Skeletal muscle satellite cell (primary cell): ENCODE results near the gene RABGAP1L.
"Not testable (repeated sequence)": the region's sequence is repeated elsewhere in the genome, so short reads cannot be mapped to it uniquely, and the experiment has no call there.

ENCODE experiments used
- H3K27me3 ChIP-seq: 2 replicates; pipeline ENCODE4 v1.7.0; 2013; ENCODE audit warnings: low read length; ENCODE audit not compliant: control insufficient read depth, insufficient read depth
- H3K36me3 ChIP-seq: 2 replicates; pipeline ENCODE4 v1.7.0; 2013; ENCODE audit warnings: mild to moderate bottlenecking, control low read depth, low read length; ENCODE audit not compliant: insufficient read depth
- H3K4me1 ChIP-seq: 2 replicates; pipeline ENCODE4 v1.7.0; 2013; ENCODE audit warnings: low read length; ENCODE audit not compliant: control insufficient read depth, insufficient read depth
- H3K4me2 ChIP-seq: 2 replicates; pipeline ENCODE4 v1.7.0; 2013; ENCODE audit warnings: mild to moderate bottlenecking, low read length
- H3K4me3 ChIP-seq: 2 replicates; pipeline ENCODE4 v1.7.0; 2013; ENCODE audit warnings: low read length
- H3K9ac ChIP-seq: 2 replicates; pipeline ENCODE4 v1.7.0; 2013; ENCODE audit warnings: mild to moderate bottlenecking, low read depth, low read length, moderate library complexity
- H3K9me3 ChIP-seq: replicated peaks from 2 replicates; pipeline ENCODE4 v1.7.0; 2013; ENCODE audit warnings: mild to moderate bottlenecking, control low read depth, low read length

The RABGAP1L gene

DNA sequence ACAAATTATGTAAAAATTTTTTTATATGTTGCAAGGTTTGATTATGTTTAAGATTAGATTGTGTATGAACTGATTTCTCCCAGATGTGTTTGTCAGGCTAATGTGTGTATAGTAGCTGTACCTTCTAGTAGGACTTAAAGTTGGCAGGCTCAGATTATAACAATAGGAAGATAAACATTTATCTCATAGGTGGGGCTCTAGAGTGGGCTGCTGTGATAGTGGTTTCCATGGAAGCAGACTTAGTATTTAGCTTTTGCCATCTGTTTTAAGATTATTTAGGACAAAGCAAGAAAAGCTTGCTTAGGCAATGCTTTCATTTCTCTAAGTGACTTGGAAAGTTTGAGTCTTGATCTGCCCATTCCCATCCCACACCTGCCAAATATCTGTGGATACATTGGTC is 652.7 kb downstream of the RABGAP1L start:
- H3K27me3 ChIP-seq: no peaks in the 10 kb centered on the region
- no peaks in the 10 kb centered on the region for H3K9me3 ChIP-seq
- peaks cover 5% of the 10 kb centered on the region for H3K4me1 ChIP-seq
- no peak overlapping the region for H3K4me2 ChIP-seq
- H3K4me3 ChIP-seq: no peak overlapping the region
- H3K36me3 ChIP-seq: no peaks in the 10 kb centered on the region
- H3K9ac ChIP-seq: no peak overlapping the region

DNA sequence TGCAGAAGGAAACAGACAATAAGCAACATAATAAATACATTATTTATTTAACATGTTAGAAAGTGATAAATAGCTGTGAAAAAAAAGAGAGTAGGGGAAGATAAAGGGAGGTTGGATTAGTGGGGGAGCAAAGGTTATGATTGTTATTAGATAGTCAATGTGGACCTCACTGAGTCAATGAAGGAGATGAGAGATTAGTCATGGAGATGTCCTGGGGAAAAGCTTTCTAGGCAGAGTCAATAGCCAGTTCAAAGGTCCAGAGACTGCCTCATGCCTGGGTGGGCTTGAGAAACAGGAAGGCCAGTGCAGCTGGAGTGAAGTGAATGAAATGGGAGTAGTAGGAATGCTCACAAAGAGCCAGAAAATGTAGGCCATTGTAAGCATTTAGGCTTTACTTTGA is 653.3 kb downstream of the RABGAP1L start:
- no peaks in the 10 kb centered on the region for H3K36me3 ChIP-seq
- H3K27me3 ChIP-seq: no peaks in the 10 kb centered on the region
- H3K9me3 ChIP-seq: no peaks in the 10 kb centered on the region

DNA sequence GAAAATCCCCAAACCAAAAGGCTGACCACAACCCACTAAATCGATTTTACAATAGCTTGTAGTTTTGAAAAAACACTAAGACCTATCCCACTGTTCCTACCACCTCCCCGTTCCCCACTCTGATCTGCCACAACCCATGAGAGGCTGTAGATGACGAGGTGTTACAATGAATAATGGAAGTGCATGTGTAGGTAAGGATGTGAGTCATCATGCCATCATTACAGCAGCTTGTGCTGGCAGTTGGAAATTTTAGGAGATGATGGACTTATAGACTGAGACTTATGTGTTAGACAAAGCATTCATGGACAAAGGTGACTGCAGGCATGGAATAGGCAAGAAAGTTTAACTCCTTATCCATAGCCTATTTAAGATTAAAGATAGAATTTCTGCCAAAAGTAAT is 655.7 kb downstream of the RABGAP1L start:
- Histone ChIP-seq H3K4me2 (no peak overlapping the region), H3K9me3 (no peaks in the 10 kb centered on the region), H3K4me1 (peaks cover 5% of the 10 kb centered on the region), H3K36me3 (no peaks in the 10 kb centered on the region), H3K9ac (no peak overlapping the region), H3K27me3 (no peaks in the 10 kb centered on the region), H3K4me3 (no peak overlapping the region)

More for the DNA sequence above, 653.3 kb downstream of the RABGAP1L start:
- Histone ChIP-seq H3K9ac (no peak overlapping the region), H3K4me2 (no peak overlapping the region), H3K4me1 (peaks cover 5% of the 10 kb centered on the region), H3K4me3 (no peak overlapping the region)

DNA sequence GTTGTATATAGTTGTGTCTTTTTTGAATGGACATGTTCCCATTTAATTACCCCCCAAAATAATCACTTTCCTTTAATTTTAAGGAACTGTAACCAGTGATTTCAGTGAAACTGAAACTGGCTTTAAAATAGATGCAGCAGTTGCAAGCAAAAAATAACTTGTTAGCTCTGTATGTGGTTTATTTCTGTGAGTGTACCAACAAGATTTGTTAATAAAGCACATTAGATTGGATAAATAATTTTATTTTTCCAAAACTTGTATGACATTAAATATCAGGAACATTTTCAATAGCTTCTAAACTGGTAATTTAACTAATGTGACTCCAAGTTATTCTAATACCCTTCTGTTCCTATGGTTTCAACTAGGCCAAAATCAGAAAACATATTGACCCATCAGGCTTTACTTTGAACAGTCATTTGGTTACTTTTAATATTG is 656.2 kb downstream of the RABGAP1L start:
- no peak overlapping the region for H3K4me2 ChIP-seq
- H3K9ac ChIP-seq: no peak overlapping the region
- no peaks in the 10 kb centered on the region for H3K36me3 ChIP-seq
- H3K4me1 ChIP-seq: peaks cover 5% of the 10 kb centered on the region
- H3K9me3 ChIP-seq: no peaks in the 10 kb centered on the region
- no peak overlapping the region for H3K4me3 ChIP-seq
- no peaks in the 10 kb centered on the region for H3K27me3 ChIP-seq

DNA sequence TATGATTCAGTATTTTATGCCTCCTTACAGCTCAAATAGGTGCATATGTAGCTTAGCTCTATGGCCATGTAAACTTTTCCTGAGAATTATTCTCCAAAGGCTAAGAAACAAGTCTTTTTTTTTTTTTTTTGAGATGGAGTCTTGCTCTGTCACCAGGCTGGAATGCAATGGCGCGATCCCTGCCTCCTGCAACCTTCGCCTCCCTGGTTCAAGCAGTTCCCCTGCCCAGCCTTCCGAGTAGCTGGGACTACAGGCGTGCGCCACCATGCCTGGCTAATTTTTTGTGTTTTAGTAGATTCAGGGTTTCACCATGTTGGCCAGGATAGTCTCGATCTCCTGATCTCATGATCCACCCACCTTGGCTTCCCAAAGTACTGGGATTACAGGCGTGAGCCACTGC is 657.3 kb downstream of the RABGAP1L start:
- H3K9ac ChIP-seq, H3K9me3 ChIP-seq, H3K4me1 ChIP-seq, H3K4me3 ChIP-seq, H3K4me2 ChIP-seq, H3K36me3 ChIP-seq, H3K27me3 ChIP-seq: not testable (repeated sequence)

DNA sequence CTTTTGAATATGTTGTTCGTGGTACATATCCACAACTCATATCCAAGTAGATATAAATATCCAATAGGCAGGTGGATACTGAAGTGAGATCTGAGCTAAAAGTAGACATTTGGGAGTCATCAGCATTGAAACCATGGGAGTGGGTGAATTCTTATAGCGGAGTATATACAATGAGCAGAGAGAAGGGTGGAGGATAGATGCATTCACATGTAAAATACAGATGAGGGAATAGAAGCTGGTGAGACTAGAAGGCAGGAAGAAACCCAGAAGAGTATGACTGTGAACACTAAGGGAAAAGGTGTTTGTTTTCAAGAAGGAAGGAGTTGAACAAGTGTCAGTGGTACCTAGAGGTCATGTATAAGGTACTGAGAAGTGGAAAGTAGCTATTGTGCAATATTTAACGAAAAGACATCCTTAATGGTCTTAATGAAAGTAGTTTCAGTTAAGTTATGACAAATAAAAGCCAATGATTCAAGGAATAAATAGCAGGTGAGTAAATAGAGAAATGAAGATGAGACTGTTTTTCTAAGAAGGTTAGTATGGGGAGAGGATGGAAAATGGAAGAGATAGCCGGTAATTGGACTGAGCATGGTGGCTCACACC is 658.8 kb downstream of the RABGAP1L start:
- peaks cover 5% of the 10 kb centered on the region for H3K4me1 ChIP-seq
- no peaks in the 10 kb centered on the region for H3K9me3 ChIP-seq
- H3K4me3 ChIP-seq: no peak overlapping the region
- H3K36me3 ChIP-seq: no peaks in the 10 kb centered on the region
- no peaks in the 10 kb centered on the region for H3K27me3 ChIP-seq
- no peak overlapping the region for H3K9ac ChIP-seq
- H3K4me2 ChIP-seq: no peak overlapping the region

DNA sequence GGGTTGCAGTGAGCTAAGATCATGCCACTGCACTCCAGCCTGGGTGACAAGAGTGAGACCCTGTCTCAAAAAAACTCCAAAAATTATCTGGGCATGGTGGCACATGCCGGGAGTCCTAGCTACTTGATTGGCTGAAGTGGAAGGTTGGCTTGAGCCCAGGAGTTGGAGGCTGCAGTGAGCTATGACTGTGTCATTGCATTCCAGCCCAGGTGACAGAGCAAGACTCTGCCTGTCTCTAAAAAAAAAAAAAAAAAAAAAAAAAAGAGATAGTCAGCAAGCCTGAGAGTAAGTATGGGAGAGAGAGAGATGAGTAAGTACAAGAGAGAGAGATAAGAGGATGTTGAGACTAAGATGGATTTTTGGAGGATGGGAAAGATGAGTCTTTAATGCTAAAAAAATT is 659.6 kb downstream of the RABGAP1L start:
- Histone ChIP-seq H3K9ac (no peak overlapping the region), H3K9me3 (no peaks in the 10 kb centered on the region), H3K4me2 (no peak overlapping the region), H3K36me3 (no peaks in the 10 kb centered on the region), H3K4me1 (peaks cover 5% of the 10 kb centered on the region), H3K4me3 (no peak overlapping the region), H3K27me3 (no peaks in the 10 kb centered on the region)

DNA sequence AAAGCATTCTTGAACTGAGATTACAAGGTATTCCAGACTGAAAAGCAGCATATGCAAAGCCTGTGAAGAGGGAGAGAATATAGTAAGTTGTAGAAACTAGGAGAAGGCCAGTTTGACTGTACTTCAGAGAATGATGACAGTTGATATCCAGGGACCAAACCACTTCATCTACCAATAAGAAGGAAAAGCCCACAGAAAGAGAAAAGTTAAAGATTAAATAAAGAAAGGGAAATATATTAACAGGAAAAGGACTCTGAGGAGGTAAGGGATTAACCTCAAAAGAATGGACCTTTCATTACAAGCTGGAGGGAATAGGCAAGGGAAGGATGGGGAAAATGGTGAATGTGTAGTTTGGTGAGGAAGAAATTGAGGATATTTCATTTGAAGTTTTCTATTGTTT is 660.3 kb downstream of the RABGAP1L start:
- H3K27me3 ChIP-seq: no peaks in the 10 kb centered on the region
- H3K4me2 ChIP-seq: no peak overlapping the region

DNA sequence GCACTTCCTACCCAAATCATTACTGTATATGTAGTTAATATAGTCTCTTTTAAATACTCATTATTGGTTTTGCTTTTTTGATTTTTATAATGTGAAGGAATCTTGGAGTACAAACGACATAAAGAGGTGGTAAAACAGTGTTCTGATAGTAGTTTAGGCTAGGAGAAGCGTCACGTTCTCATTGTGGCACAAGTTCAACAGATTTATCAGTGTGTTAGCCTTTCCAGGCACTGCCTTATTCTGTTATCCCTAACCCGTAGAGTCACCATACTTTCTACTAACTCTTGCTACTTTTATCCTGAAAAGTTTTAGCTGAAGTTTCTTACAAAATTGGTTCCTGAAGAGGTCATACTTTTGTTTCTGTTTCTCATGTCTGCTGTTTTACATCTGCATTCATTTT is 665.8 kb downstream of the RABGAP1L start:
- no peaks in the 10 kb centered on the region for H3K9me3 ChIP-seq
- no peaks in the 10 kb centered on the region for H3K27me3 ChIP-seq
- no peaks in the 10 kb centered on the region for H3K4me1 ChIP-seq
- no peak overlapping the region for H3K4me3 ChIP-seq
- H3K4me2 ChIP-seq: no peak overlapping the region
- no peak overlapping the region for H3K9ac ChIP-seq
- H3K36me3 ChIP-seq: no peaks in the 10 kb centered on the region

More for the DNA sequence above, 660.3 kb downstream of the RABGAP1L start:
- Histone ChIP-seq H3K4me3 (no peak overlapping the region), H3K9ac (no peak overlapping the region), H3K9me3 (no peaks in the 10 kb centered on the region), H3K4me1 (peaks cover 5% of the 10 kb centered on the region), H3K36me3 (no peaks in the 10 kb centered on the region)

DNA sequence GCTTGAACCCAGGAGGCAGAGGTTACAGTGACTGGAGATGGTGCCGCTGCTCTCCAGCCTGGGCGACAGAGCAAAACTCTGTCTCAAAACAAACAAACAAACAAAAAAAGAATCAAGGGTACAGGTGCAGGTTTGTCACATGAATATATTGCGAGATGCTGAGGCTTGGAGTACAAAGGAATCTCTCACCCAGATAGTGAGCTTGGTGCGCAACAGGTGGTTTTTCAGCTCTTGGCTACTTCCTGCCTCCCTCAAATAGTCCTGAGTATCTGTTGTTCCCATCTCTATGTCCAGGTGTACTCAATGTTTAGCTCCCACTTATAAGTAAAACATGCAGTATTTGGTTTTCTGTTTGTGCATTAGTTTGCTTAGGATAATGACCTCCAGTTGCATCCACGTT is 666.5 kb downstream of the RABGAP1L start:
- no peak overlapping the region for H3K4me3 ChIP-seq
- H3K9ac ChIP-seq: no peak overlapping the region
- H3K9me3 ChIP-seq: no peaks in the 10 kb centered on the region
- no peaks in the 10 kb centered on the region for H3K27me3 ChIP-seq
- no peaks in the 10 kb centered on the region for H3K4me1 ChIP-seq
- H3K4me2 ChIP-seq: no peak overlapping the region
- no peaks in the 10 kb centered on the region for H3K36me3 ChIP-seq

DNA sequence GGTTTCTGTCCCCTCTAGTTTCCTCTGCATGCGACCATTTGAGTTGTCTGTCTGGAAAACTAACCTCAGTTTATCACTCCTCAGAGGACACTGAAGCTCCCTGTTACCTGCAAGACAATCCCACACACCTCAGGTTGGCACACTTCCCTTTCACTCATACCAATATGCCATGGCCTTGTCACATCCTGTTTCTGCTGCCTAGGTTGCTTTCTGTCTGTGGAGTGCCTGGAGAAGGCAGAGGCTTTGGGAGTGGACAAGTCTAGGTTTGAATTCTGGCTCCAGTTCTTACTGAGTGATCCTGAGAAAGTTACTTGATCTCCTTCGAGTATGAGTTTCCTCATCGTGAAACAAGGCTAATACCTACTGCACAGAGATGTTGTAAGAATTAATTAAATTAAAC is 668.9 kb downstream of the RABGAP1L start:
- H3K4me2 ChIP-seq: no peak overlapping the region
- no peaks in the 10 kb centered on the region for H3K9me3 ChIP-seq
- H3K36me3 ChIP-seq: no peaks in the 10 kb centered on the region
- H3K9ac ChIP-seq: no peak overlapping the region
- no peaks in the 10 kb centered on the region for H3K27me3 ChIP-seq
- H3K4me3 ChIP-seq: no peak overlapping the region
- H3K4me1 ChIP-seq: no peaks in the 10 kb centered on the region

DNA sequence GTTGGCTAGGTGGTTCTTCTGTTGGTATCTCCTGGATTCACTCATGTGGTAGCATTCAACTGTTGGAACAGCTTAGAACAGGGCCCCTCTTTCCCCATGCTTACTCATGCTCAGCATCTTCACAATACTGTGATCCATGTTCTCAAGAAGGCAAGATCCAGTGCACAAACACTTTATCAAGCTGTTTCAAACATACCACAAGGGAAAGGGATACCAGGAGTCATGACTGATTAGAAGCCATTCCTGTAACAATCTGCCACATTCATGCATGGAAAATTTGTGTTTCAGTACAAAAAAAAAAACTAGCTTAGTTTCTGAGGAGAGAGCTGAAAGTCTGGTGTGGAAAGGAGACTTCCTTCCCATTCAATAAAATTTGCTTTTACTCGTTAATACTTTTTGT is 670.7 kb downstream of the RABGAP1L start:
- H3K4me3 ChIP-seq: no peak overlapping the region
- H3K4me1 ChIP-seq: no peaks in the 10 kb centered on the region
- H3K9me3 ChIP-seq: no peaks in the 10 kb centered on the region
- H3K27me3 ChIP-seq: no peaks in the 10 kb centered on the region
- H3K4me2 ChIP-seq: no peak overlapping the region
- no peak overlapping the region for H3K9ac ChIP-seq
- no peaks in the 10 kb centered on the region for H3K36me3 ChIP-seq
